K562 (cell line): ENCODE data around the gene DDX39A. TPM values are rescaled to one million over a fixed set of nuclear protein-coding genes. Genes with fewer than 3 reads are reported as not detected.

Experiments
- ATF1 ChIP-seq, 2 experiments: fragments of 450-650 bp in 1 of 2; IDR thresholded peaks; 2 replicates each; pipeline ENCODE4 v1.6.1; 2016; ENCODE audit warnings: missing compliant biosample characterization in 1 of 2, missing genetic modification characterization in 1 of 2
- CBX5 ChIP-seq: IDR thresholded peaks from 2 replicates; pipeline ENCODE4 v1.6.1; 2014; ENCODE audit warnings: low read depth, borderline replicate concordance
- CC2D1A ChIP-seq: fragments of 450-650 bp; IDR thresholded peaks from 2 replicates; pipeline ENCODE4 v1.6.1; 2017; ENCODE audit warnings: mild to moderate bottlenecking
- CREBBP ChIP-seq: IDR thresholded peaks from one replicate; pipeline ENCODE4 v1.6.1; 2012; ENCODE audit warnings: low read depth, mild to moderate bottlenecking, control low read depth, inconsistent platforms, low read length
- CSDE1 ChIP-seq, 2 experiments: fragments of 450-650 bp; IDR thresholded peaks; 2 replicates each; pipeline ENCODE4 v1.6.1; 2016; ENCODE audit warnings: mild to moderate bottlenecking in 1 of 2
- DPF2 ChIP-seq: fragments of 450-650 bp; IDR thresholded peaks from 2 replicates; pipeline ENCODE4 v1.6.1; 2016
- FOXK1 ChIP-seq: sonication (generic); formaldehyde crosslinking; IDR thresholded peaks from 2 replicates; pipeline ENCODE4 v1.8.0; 2022; ENCODE audit warnings: missing genetic modification reagents, mild to moderate bottlenecking, borderline replicate concordance
- FOXK2 ChIP-seq, 2 experiments: fragments of 450-650 bp; IDR thresholded peaks in 1 of 2; conservative IDR thresholded peaks in 1 of 2; 2 replicates each; pipeline ENCODE4 v1.6.1; 2016; ENCODE audit warnings: low read depth in 2 of 2, mild to moderate bottlenecking in 1 of 2
- FOXO4 ChIP-seq: fragments of 450-650 bp; formaldehyde crosslinking; IDR thresholded peaks from 2 replicates; pipeline ENCODE4 v1.4.0; 2020; ENCODE audit warnings: mild to moderate bottlenecking, moderate library complexity
- FOXP4 ChIP-seq: sonication (generic); formaldehyde crosslinking; IDR thresholded peaks from 2 replicates; pipeline ENCODE4 v1.8.0; 2022; ENCODE audit warnings: mild to moderate bottlenecking, missing genetic modification reagents, borderline replicate concordance
- HBP1 ChIP-seq: fragments of 450-650 bp; formaldehyde crosslinking; IDR thresholded peaks from 2 replicates; pipeline ENCODE4 v1.4.0; 2022; ENCODE audit warnings: missing genetic modification characterization
- HES1 ChIP-seq: fragments of 450-650 bp; IDR thresholded peaks from 2 replicates; pipeline ENCODE4 v1.6.1; 2016; ENCODE audit warnings: low read depth, mild to moderate bottlenecking, moderate library complexity
- LEF1 ChIP-seq: fragments of 450-650 bp; IDR thresholded peaks from 2 replicates; pipeline ENCODE4 v1.6.1; 2016; ENCODE audit warnings: mild to moderate bottlenecking
- MAX ChIP-seq: sonication (generic); formaldehyde crosslinking; IDR thresholded peaks from 2 replicates; pipeline ENCODE4 v1.9.0; 2022; ENCODE audit warnings: mild to moderate bottlenecking, missing genetic modification reagents
- MNT ChIP-seq, 2 experiments: fragments of 450-650 bp; conservative IDR thresholded peaks; 2 replicates each; pipeline ENCODE4 v1.6.1; 2017; ENCODE audit warnings: mild to moderate bottlenecking in 2 of 2, moderate library complexity in 2 of 2
- MTA3 ChIP-seq: fragments of 450-650 bp; formaldehyde crosslinking; IDR thresholded peaks from 2 replicates; pipeline ENCODE4 v1.6.1; 2017; ENCODE audit warnings: mild to moderate bottlenecking, borderline replicate concordance
- NR2F6 ChIP-seq: fragments of 450-650 bp; formaldehyde crosslinking; IDR thresholded peaks from 2 replicates; pipeline ENCODE4 v1.4.0; 2020; ENCODE audit warnings: mild to moderate bottlenecking
- POLR3G ChIP-seq: IDR thresholded peaks from 2 replicates; pipeline ENCODE4 v1.6.1; 2011; ENCODE audit not compliant: insufficient read length, insufficient replicate concordance; ENCODE audit errors: extremely low read depth
- RBM15 ChIP-seq: fragments of 200-400 bp; formaldehyde crosslinking; IDR thresholded peaks from 2 replicates; pipeline ENCODE4 v1.6.1; 2018; ENCODE audit warnings: mild to moderate bottlenecking, low read length, moderate library complexity; ENCODE audit not compliant: insufficient read depth
- ZFPM2 ChIP-seq: fragments of 250-450 bp; sonication (Bioruptor Pico); IDR thresholded peaks from 2 replicates; pipeline ENCODE4 v1.5.1; 2022; ENCODE audit warnings: mild to moderate bottlenecking
- ZFX ChIP-seq: sonication (generic); formaldehyde crosslinking; IDR thresholded peaks from 2 replicates; pipeline ENCODE4 v1.8.0; 2022; ENCODE audit warnings: mild to moderate bottlenecking, missing genetic modification reagents, moderate library complexity
- ZNF23 ChIP-seq: fragments of 250-450 bp; sonication (Bioruptor Pico); IDR thresholded peaks from 2 replicates; pipeline ENCODE4 v1.4.0; 2020; ENCODE audit warnings: mild to moderate bottlenecking
- ZNF253 ChIP-seq: fragments of 250-450 bp; sonication (Bioruptor Pico); conservative IDR thresholded peaks from 2 replicates; pipeline ENCODE4 v1.6.1; 2021; ENCODE audit warnings: mild to moderate bottlenecking
- ZNF384 ChIP-seq: IDR thresholded peaks from 2 replicates; pipeline ENCODE4 v1.6.1; 2012; ENCODE audit warnings: low read depth, low read length, improper control_type of control experiment
- polyA plus RNA-seq, 8 experiments: library from polyadenylated mRNA; depleted of rRNA in 4 of 8; stranded (reverse) in 5 of 8; unstranded in 3 of 8; fragments of >200 nt; fragmentation: Nextera tagmentation in 2 of 8; fragmentation: Illumina TruSeq in 1 of 8; extraction: Ambion mirVana in 2 of 8; extraction: Trizol in 1 of 8; gene quantifications; 2 replicates each; pipeline versions ENCODE4 v1.2.1 to v1.2.3, GENCODE V29; 2011 to 2014; ENCODE audit warnings: inconsistent platforms in 1 of 8, missing spikeins in 1 of 8
- total RNA-seq, 7 experiments: library from RNA; depleted of rRNA in 6 of 7; stranded (reverse); fragments of >200 nt in 6 of 7; fragmentation: Illumina TruSeq in 2 of 7; extraction: Trizol in 2 of 7; gene quantifications; 2 replicates each; pipeline versions ENCODE4 v1.2.1 to v1.2.3, GENCODE V29; 2011 to 2021; ENCODE audit warnings: low replicate concordance in 1 of 7

Gene DDX39A
- total and polyA plus RNA-seq, 9 of the 15 experiments (the other 6 are each of a cell fraction or from before 2014, with no cell fraction given): 90.3 to 250 (median 188) TPM

- TF ChIP-seq MTA3: no peak
- TF ChIP-seq MNT (conservative IDR thresholded peaks at IDR 0.05): peak in 1 of 2 experiments; percentile 49; a peak in 2 of 4 replicates
- TF ChIP-seq POLR3G: no peak
- no peak for TF ChIP-seq RBM15
- TF ChIP-seq ATF1 (CRISPR knock-in tag; IDR thresholded peaks at IDR 0.05): no peak
- no peak for TF ChIP-seq ATF1 (tag; IDR thresholded peaks at IDR 0.05)
- no peak for TF ChIP-seq CC2D1A
- TF ChIP-seq HES1: no peak
- TF ChIP-seq CREBBP: no peak
- no peak for TF ChIP-seq CSDE1 (IDR thresholded peaks at IDR 0.05)
- no peak for TF ChIP-seq HBP1 (CRISPR knock-in tag)
- no peak for TF ChIP-seq FOXP4 (CRISPR knock-in tag)
- no peak for TF ChIP-seq ZFPM2
- TF ChIP-seq FOXK2 (conservative IDR thresholded peaks at IDR 0.05 in 1 of 2, IDR thresholded peaks at IDR 0.05 in 1 of 2; ENCODE audit: low read depth in 2 of 2): no peak
- TF ChIP-seq NR2F6: no peak
- no peak for TF ChIP-seq FOXK1 (CRISPR knock-in tag)
- TF ChIP-seq ZNF253 (CRISPR knock-in tag): no peak
- TF ChIP-seq DPF2: no peak
- TF ChIP-seq LEF1: no peak
- peak; percentile 60; the same call in 1 of the 2 replicates for TF ChIP-seq ZNF384
- TF ChIP-seq FOXO4 (CRISPR knock-in tag): no peak
- TF ChIP-seq MAX (CRISPR knock-in tag): peak; percentile 55
- TF ChIP-seq ZFX: no peak
- no peak for TF ChIP-seq ZNF23 (CRISPR knock-in tag)
- TF ChIP-seq CBX5: no peak
Observed at GRCh38 chr19:14385492-14385891, 33.6 kb downstream of the DDX39A start (continued).
